GM19043 (cell line): ENCODE results near the gene ATP2A2.
"Not testable (repeated sequence)": the region's sequence is repeated elsewhere in the genome, so short reads cannot be mapped to it uniquely, and the experiment has no call there.

Experiments used
- ATAC-seq: cut with Tn5 transposase; IDR thresholded peaks from one replicate; pipeline ENCODE4 v1.9.1; 2021; ENCODE audit warnings: low read depth; ENCODE audit not compliant: unreplicated experiment

ATP2A2 gene

DNA sequence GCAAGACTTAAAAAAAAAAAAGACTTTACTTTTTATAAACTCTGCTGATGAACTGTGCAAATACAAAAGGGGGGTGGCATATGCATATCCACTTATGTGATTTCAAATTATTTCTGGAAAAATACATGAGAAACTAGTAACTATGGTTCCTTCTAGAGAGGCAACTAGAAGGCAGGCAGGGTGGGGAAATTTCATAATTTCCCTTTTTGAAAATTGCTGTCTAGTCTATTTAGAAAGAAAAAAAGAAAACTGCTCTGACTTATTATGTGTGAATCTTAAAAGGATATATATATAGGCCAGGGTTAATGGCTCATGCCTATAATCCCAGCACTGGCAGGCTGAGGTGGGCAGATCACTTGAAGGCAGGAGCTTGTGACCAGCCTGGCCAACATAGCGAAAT, 80.2 kb downstream of the ATP2A2 start:
- no peak for ATAC-seq

DNA sequence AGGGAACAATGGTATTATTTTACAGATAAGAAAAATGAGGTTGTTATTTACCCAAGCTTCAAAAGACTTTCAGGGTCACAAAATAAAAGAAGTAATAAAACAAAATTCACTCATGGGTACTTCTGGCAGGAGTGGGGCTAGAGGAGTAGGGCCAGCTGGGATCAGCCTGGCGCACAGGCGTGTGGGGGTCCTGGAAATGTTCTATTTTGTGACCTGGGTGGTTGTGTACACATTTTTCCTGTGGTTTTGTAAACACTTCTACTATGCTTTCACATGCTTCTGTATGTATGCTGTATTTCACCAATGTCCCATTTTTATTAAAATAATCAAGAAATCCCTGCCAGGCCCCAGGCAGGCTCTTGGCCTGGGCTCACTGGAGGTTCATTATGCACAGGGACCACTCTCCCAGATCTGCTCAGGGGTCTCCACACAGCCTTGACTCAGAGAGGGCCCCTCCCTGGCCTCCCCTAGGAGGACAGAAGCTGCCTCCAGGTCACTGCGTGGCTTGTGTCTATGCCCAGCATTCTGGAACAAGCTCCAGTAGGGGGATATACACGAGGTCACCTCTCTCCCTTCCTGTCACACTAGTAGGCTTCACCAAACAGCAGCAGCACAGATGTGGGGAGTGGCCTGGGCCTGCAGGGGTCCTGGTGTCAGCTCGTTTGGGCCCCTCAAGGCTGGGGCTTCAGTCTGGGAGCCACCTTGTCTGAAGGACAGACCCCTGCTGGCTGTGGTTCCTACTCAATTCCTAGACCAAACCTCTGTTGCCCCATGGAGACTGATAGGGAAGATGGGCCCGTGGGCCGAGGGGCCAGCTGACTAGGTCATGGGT, 84.7 kb downstream of the ATP2A2 start:
- ATAC-seq = no peak

DNA sequence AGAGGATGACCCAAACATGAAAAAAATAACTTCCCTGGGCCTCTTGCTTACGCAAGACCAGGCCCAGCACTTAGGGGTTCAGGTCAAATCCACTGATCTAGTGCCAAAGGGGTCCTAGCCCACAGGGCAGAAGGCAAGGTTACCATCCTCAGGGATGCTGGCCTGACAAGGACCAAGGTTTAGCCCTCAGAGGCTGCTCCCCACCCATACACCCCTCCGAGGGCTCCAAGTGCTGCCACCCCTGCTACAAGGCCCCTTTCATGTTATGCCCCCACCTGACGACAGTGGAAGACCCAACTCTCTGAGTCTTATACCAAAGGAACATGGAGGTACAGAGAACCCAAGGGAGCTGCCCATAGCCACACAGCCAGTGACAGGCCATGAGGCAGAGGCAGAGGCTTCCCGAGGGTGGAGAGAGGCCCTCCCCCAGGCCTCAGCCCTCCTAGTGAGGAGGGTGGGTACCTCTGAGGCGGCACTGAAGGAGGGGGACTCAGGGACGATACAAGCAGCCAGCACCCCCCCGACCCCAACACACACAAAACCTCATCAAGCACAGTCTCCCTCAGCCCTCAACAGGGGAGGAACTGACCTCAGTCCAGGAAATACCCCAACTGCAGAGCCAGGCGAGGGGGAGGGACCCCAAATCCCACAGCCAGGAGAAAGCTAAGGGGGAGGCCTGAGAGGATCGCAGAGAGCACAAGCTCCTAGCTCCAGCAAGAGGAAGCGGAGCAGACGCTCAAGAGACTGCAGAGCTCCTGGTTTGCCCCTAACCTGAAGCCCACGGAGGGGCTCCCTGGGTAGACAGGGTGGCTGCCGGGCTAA, 85.5 kb downstream of the ATP2A2 start:
- ATAC-seq = no peak

DNA sequence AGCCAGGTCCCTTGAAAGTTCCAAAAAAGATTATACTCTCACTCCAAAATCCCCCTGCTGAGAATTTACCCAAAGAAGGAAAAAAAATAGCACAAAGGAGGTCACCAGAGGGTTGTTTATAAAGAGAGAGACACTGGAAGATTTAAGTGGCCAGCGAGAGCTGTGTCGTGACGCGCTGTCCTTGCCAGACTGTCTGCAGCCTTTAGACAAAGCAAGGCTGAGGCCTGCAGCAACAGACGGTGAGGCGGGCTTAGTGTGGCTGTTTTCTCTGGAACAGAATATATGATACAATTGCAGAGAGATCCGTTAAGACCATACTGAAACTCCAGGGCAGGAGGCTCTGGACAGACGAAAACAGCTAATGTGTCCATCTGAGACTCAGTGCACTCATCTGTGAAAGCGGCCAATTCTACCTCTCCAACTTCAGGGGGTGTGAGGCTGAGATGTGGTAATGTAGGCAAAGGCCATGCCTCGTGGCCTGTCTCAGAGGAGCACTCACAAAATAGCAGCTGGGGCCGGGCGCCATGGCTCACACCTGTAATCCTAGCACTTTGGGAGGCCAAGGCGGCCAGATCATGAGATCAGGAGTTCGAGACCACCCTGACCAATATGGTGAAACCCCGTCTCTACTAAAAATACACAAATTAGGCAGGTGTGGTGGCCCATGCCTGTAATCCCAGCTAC, 86.3 kb downstream of the ATP2A2 start:
- no peak for ATAC-seq

DNA sequence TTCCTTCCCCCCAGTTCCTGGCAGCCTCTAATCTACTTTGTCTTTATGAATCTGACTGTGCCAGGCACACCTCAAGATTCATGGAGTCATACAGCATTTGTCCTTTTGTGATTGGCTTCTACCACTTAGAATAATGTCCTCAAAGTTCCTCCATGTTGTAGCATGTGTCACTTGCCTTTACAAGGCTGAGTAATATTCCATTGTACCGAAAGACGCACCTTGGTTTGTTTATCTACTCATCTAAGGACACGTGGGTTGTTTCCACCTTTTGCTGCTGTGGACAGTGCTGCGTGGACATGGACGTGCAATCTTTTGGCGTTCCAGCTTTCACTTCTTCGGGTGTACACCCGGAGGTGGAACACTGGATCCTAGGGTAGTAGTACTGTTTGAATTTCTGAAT, 88.9 kb downstream of the ATP2A2 start:
- no peak for ATAC-seq

DNA sequence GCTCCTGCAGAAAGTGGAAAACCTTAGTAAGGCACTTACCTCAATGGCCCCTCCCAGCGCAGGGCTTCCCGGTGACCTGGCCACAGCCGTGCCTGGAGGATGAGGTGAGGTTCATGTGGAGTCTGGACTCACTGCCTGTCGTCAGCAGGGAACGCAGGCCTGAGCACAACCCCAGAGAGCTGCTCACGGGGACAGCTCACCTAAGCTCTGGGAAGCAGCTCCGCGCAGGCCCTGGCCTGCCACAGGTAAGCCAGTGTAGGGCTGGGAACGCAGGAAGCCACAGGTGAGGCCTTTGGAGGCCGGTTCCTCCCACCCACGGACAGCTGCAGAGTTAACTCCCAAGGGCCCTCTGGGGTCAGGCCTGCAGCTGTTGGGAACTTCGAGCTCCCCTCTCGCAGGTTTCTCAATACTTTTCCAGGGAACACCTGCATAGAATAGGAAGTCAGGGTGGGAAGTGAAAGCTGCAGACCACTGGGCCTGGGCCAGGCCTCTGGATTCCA, 89.7 kb downstream of the ATP2A2 start:
- no peak for ATAC-seq

DNA sequence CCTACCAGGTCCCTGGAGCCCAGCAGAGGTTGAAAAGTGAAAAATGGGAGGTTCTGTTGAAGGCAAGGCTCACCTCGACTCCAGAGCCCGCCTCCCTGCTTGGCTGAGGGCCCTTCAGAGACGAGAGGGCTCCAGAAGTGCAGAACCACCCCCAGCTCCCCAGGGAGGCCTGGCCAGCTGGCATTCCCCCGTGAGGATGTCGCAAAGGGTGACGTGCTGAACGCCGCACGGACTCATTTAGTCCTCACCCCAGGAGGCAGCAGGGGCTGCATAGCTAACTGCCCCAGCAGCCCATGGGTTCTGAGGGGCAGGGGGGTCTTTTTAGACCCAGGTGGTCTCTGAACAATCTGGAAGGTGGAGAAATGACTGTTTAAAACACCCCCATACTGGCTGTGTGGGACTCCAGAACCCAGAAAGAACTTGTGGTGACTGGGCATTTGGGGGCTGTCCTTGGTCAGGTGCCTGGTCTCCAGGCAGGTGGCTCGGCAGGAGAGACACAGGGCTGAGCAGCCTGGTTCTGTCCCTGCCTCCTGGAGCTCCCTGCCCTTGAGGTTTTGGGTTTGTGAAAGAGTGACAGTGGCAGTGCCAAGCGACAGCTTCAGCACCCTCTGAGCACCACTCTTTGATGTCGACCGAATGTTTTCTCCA, 90.5 kb downstream of the ATP2A2 start:
- ATAC-seq = peak; percentile 58

DNA sequence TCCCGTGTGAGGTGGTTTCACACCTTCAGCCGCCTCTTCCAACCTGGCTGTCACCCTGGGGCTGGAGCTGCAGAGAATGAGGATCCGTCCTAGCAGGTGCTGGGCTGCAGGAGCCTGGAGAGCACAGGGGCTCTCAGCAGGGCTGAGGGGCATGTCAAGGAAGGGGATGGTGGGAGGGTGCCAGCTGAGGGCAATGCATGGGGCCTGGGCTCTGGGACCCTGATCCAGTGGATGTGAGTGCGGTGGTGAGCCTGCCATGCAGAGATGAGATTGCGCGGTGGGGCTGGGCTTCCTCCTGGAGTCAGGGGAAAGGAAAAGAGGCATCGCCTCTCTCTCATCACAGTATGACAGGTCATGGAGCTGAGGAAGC, 91.0 kb downstream of the ATP2A2 start:
- no peak for ATAC-seq

DNA sequence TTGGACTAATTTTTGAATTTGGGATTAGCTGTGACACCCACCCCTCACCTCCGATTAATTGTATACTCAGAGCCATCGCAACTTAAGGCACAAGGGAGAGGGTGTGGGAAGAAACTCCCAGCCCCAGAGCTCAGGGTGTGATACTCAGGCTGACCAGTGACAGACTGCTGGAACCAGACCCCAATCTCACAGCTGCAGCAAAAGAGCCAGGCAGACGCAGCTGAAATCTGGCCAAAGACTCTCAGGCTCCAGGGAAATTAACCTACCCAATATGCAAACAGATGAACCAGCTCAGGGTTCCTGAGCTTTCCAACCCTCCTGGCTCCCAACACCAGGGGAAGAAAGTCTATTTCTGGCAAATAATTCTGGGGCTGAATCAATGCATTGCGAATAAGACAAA, 92.0 kb downstream of the ATP2A2 start:
- no peak for ATAC-seq

DNA sequence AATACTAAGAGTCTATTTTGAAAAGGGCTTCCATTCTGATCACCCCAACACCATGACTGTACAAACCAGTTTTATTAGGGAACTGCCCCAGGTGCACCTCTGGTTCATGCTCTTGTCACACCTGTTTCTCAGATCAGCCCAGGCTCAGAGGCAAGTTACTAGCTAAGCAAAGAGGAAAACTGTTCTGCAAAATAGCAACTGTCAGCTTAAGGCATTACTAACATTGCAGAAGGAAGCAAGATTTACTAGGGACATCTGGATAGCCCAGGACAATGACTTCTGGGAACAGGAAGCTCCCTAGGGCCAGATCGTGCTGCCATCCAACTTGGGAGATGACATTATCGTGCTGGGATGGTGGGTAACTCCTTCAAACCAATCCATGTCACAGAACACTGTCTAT, 92.4 kb downstream of the ATP2A2 start:
- no peak for ATAC-seq

DNA sequence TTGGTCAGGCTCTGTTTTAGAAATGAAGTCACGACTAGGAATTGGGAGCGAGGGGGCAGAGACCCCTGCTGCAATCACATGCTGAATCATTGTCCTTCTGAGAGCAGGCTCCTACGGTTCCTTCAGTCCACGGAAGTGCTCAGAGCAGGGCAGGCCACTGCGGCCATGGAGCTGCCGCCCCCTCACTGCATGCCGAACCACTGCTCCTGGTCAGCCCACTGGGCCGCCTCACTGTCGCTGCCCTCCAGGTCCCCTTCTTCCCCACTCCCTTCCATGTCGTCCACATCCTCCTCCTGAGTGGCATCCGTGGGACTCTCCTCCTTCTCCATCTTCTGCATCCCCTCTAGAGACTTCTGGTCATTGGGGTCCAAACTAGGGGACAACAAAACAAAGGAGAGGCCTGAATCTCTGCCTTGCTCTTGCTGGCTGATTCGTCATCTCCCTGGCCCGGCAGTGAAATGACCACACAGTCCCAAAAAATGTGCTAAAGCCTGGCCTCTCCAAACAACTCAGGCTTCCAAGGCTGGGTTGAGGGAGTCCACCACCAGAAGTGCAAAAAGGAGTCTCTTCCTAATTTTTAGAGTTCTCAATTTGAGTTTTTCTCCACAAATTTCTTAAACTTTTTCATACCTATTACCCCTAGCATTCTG, 93.0 kb downstream of the ATP2A2 start:
- ATAC-seq = no peak

DNA sequence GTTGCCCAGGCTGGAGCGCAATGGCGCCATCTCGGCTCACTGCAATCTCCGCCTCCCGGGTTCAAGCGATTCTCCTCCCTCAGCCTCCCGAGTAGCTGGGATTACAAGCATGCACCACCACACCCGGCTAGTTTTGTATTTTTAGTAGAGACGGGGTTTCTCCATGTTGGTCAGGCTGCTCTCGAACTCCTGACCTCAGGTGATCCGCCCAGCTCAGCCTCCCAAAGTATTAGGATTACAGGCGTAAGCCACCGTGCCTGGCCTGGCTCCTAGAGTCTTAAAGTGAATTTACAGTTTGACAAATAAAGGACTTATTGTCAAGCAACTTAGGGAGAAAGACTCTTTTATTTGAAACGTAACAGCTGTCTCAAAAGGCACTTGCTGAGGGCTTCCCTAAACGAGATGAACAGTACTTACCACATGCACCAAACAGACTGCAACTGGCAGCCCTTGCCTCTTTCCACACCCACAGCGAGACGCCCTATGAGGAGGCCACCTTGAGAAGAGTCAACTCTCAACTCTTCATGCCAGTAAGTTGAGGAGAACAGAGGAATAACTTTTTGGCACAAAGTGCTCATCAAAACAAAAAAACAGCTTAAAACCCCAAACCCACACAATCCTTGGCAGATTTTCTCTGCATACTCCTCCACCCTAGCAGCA, 97.2 kb downstream of the ATP2A2 start:
- ATAC-seq = not testable (repeated sequence)

DNA sequence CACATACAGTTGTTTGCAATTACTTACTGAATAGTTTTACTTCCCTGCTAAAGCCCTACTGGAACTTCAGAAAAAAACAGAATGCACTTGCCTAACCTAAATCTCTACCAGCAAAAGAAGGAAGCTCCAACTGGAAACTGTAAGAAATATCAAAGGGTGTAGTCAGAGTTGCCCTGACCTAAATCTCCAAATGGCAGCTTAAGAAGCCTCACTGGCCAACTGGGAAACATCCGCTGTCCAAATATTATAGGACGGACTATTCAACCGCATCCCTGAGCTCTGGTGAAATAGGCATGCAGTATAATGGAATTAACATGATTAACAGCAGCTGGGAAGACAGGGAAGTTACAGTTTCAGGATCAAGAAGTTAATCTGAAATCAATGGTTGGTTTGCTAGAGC, 98.2 kb downstream of the ATP2A2 start:
- ATAC-seq = no peak

DNA sequence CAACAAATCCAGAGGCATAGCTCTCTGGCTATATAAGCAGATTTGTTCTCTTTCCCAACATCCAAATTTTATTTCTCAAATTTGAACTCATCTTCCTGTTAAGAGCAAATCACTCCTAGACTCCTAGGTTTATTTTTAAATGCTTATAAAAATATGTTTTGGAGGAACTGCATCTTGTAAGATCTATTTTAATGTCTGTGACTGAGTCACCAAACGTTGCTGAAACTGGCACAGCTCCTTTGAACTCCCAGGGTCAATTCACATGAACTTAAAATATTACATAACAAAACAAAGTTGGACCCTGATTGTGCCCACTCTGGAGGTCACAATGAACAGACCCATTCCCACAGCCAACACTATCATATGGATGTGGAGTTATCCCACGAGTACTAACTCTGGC, 98.6 kb downstream of the ATP2A2 start:
- ATAC-seq = no peak

DNA sequence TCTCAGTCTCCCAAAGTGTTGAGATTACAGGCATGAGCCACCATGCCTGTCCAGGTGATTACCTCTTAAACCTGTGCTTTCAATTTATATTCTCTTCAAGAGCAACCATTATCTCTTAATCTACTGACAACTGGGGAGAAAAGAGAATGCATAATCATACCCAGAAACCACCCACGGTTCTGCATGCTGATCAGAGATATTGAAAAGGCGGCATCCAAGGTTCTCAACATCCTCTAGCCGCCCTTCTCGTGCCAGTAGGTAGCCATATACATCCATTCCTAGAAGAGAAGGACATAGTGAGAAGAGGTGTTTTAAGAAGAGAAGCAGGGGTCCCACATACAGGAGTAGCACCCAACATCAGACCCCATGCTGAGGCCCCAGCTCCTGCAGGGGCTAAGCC, 101.6 kb downstream of the ATP2A2 start:
- no peak for ATAC-seq
